K562 (cell line): Measurements from ENCODE around the gene DPH6. TPM values are rescaled to one million over a fixed set of nuclear protein-coding genes. Genes with fewer than 3 reads are reported as not detected.
"Not testable (repeated sequence)": the region's sequence is repeated elsewhere in the genome, so short reads cannot be mapped to it uniquely, and the experiment has no call there.

ENCODE experiments used
- ATAC-seq: fragments of 200-7000 bp; cut with Tn5 transposase; 3 replicates; pipeline ENCODE4 v1.9.1; 2020; ENCODE audit warnings: moderate library complexity
- BruUV-seq: library from RNA; stranded (reverse); fragments of 400-500 nt; replicated peaks from 2 replicates; lab custom pipeline; 2021; lab: Mats Ljungman, UMichigan
- CTCF ChIA-PET: fragments of 300-600 bp; formaldehyde crosslinking; extraction: SDS; loops from one replicate; lab custom pipeline; 2021; ENCODE audit warnings: low intra/inter-chr PET ratio; lab: Yijun Ruan, JAX
- POLR2A ChIA-PET: fragments of 300-600, 350-650 bp; sonication (Branson Sonifier 250); formaldehyde crosslinking; extraction: SDS; loops from one replicate; lab custom pipeline; 2021; ENCODE audit warnings: antibody characterized with exemption, inconsistent platforms; lab: Yijun Ruan, JAX
- DNase-seq, 4 experiments: peaks; one replicate each; pipeline versions ENCODE4 v3.0.0 to v3.0.0-alpha.2; 2011 to 2018; ENCODE audit warnings: low spot score in 3 of 4, mixed read lengths in 3 of 4; ENCODE audit errors: extremely low read depth in 1 of 4
- FAIRE-seq: peaks from 2 replicates; lab custom pipeline; 2011; peaks lifted over from hg19 to GRCh38; lab: Jason Lieb, UNC
- H2AFZ ChIP-seq: 2 replicates; pipeline ENCODE4 v1.6.0; 2011; ENCODE audit warnings: low read depth, low read length, control low read depth, inconsistent platforms
- H3K27ac ChIP-seq: fragments of 200-600 bp; 3 replicates; pipeline ENCODE4 v1.8.0; 2011; ENCODE audit warnings: low read depth, mild to moderate bottlenecking, control low read depth, inconsistent platforms, low read length, moderate library complexity, mixed read lengths; ENCODE audit errors: extremely low read depth
- H3K27me3 ChIP-seq, 2 experiments: fragments of 300-600 bp in 1 of 2; 2 replicates in 1 of 2; 3 replicates in 1 of 2; pipeline versions ENCODE4 v1.6.0 to v1.8.0; 2011; ENCODE audit warnings: inconsistent platforms in 2 of 2, low read length in 2 of 2, mild to moderate bottlenecking in 1 of 2, mixed read lengths in 1 of 2, moderate library complexity in 1 of 2; ENCODE audit not compliant: control insufficient read depth in 2 of 2, insufficient read depth in 2 of 2
- H3K36me3 ChIP-seq: fragments of 300-600 bp; 3 replicates; pipeline ENCODE4 v1.8.0; 2011; ENCODE audit warnings: mild to moderate bottlenecking, low read length, inconsistent platforms; ENCODE audit not compliant: control insufficient read depth, insufficient read depth
- H3K4me1 ChIP-seq, 2 experiments: fragments of 200-600 bp in 1 of 2; replicated peaks in 1 of 2; 2 replicates in 1 of 2; 3 replicates in 1 of 2; pipeline versions ENCODE4 v1.5.1 to v1.8.0; 2011; ENCODE audit warnings: inconsistent platforms in 2 of 2, low read length in 2 of 2, mild to moderate bottlenecking in 1 of 2, mixed read lengths in 1 of 2, moderate library complexity in 1 of 2; ENCODE audit not compliant: control insufficient read depth in 2 of 2, insufficient read depth in 2 of 2
- H3K4me2 ChIP-seq: 2 replicates; pipeline ENCODE4 v1.6.1; 2011; ENCODE audit warnings: low read length, control low read depth, inconsistent platforms, mixed read lengths; ENCODE audit not compliant: insufficient read depth
- H3K4me3 ChIP-seq: fragments of 200-600 bp; sonication (generic), shearing (Covaris generic); 2 replicates; pipeline ENCODE4 v1.5.1; 2016; ENCODE audit warnings: control low read depth, inconsistent platforms
- H3K79me2 ChIP-seq: fragments of 200-600 bp; 3 replicates; pipeline ENCODE4 v1.8.0; 2011; ENCODE audit warnings: low read length, inconsistent platforms; ENCODE audit not compliant: control insufficient read depth, insufficient read depth
- H3K9ac ChIP-seq, 2 experiments: 2 replicates each; pipeline versions ENCODE4 v1.6.0 to v1.6.1; 2011; ENCODE audit warnings: low read depth in 2 of 2, low read length in 2 of 2, control low read depth in 1 of 2, inconsistent platforms in 1 of 2, mild to moderate bottlenecking in 1 of 2, mixed read lengths in 1 of 2; ENCODE audit not compliant: insufficient read depth in 1 of 2
- H3K9me1 ChIP-seq: one replicate; pipeline ENCODE4 v1.6.0; 2011; ENCODE audit warnings: inconsistent platforms, mild to moderate bottlenecking, low read length, moderate library complexity; ENCODE audit not compliant: control insufficient read depth, insufficient read depth
- H3K9me3 ChIP-seq: replicated peaks from 2 replicates; pipeline ENCODE4 v1.5.1; 2011; ENCODE audit warnings: low read depth, low read length, inconsistent platforms; ENCODE audit not compliant: control insufficient read depth, insufficient read depth
- H4K20me1 ChIP-seq: replicated peaks from 2 replicates; pipeline ENCODE4 v1.6.1; 2011; ENCODE audit warnings: low read length, inconsistent platforms, mixed read lengths; ENCODE audit not compliant: control insufficient read depth, insufficient read depth
- FOXK2 ChIP-seq, 2 experiments: fragments of 450-650 bp; IDR thresholded peaks in 1 of 2; conservative IDR thresholded peaks in 1 of 2; 2 replicates each; pipeline ENCODE4 v1.6.1; 2016; ENCODE audit warnings: low read depth in 2 of 2, mild to moderate bottlenecking in 1 of 2
- MEF2A ChIP-seq: IDR thresholded peaks from 2 replicates; pipeline ENCODE4 v1.6.1; 2011; ENCODE audit warnings: low read depth, mild to moderate bottlenecking, low read length, moderate library complexity; ENCODE audit not compliant: control insufficient read depth
- TRIM25 ChIP-seq: fragments of 450-650 bp; IDR thresholded peaks from 2 replicates; pipeline ENCODE4 v1.7.0; 2016; ENCODE audit warnings: borderline replicate concordance
- ZBTB9 ChIP-seq: fragments of 450-650 bp; formaldehyde crosslinking; IDR thresholded peaks from 2 replicates; pipeline ENCODE4 v1.4.0; 2020; ENCODE audit warnings: mild to moderate bottlenecking, moderate library complexity
- ZNF431 ChIP-seq: sonication (generic); formaldehyde crosslinking; IDR thresholded peaks from 2 replicates; pipeline ENCODE4 v1.8.0; 2022; ENCODE audit warnings: mild to moderate bottlenecking, missing genetic modification reagents
- WGBS: fragments of 100-300 bp; shearing (Covaris generic); methylation state at CpG from one replicate; pipeline ENCODE4 v1.1.6; 2016; ENCODE audit warnings: low coverage, mixed read lengths; ENCODE audit not compliant: insufficient coverage; ENCODE audit errors: missing lambda C conversion rate; 5-methylcytosine and 5-hydroxymethylcytosine counted together
- in situ Hi-C: fragments of 300-500 bp; cut with MboI; formaldehyde crosslinking; loops from 4 replicates; pipeline ENCODE4 v1.15.0; 2018; ENCODE audit warnings: inconsistent platforms, mixed read lengths
- intact Hi-C: fragments of 100-400 bp; cut with micrococcal nuclease; formaldehyde crosslinking; loops from 2 replicates; pipeline ENCODE4 v1.14.2; 2022
- polyA plus RNA-seq, 8 experiments: library from polyadenylated mRNA; depleted of rRNA in 4 of 8; stranded (reverse) in 5 of 8; unstranded in 3 of 8; fragments of >200 nt; fragmentation: Nextera tagmentation in 2 of 8; fragmentation: Illumina TruSeq in 1 of 8; extraction: Ambion mirVana in 2 of 8; extraction: Trizol in 1 of 8; gene quantifications; 2 replicates each; pipeline versions ENCODE4 v1.2.1 to v1.2.3, GENCODE V29; 2011 to 2014; ENCODE audit warnings: inconsistent platforms in 1 of 8, missing spikeins in 1 of 8
- total RNA-seq, 7 experiments: library from RNA; depleted of rRNA in 6 of 7; stranded (reverse); fragments of >200 nt in 6 of 7; fragmentation: Illumina TruSeq in 2 of 7; extraction: Trizol in 2 of 7; gene quantifications; 2 replicates each; pipeline versions ENCODE4 v1.2.1 to v1.2.3, GENCODE V29; 2011 to 2021; ENCODE audit warnings: low replicate concordance in 1 of 7

DPH6 gene
- total and polyA plus RNA-seq, 9 of the 15 experiments (the other 6 are each of a cell fraction or from before 2014, with no cell fraction given), result 10.1 to 69.1 (median 18.8) TPM

- in situ Hi-C loops, POLR2A ChIA-PET, H3K79me2 ChIP-seq, BruUV-seq, H3K9me3 ChIP-seq, H2AFZ ChIP-seq, H3K27ac ChIP-seq, H3K36me3 ChIP-seq, H3K4me1 ChIP-seq, H3K4me2 ChIP-seq, CTCF ChIA-PET, intact Hi-C loops, H3K4me3 ChIP-seq, H4K20me1 ChIP-seq, H3K27me3 ChIP-seq, FAIRE-seq, H3K9ac ChIP-seq, H3K9me1 ChIP-seq, ATAC-seq, DNase-seq: not testable (repeated sequence)
- TF ChIP-seq ZNF431 (CRISPR knock-in tag), result peak; percentile 56; the same call in 1 of the 2 replicates
- 26% methylated on average over 4 of the region's 4 CpGs for WGBS
These were observed 217.1 kb downstream of the DPH6 start for GRCh38 chr15:35328836-35329235.

- intact Hi-C loops, result no loop called here
- Histone ChIP-seq H3K27ac (no peak overlapping the region), H3K4me2 (no peak overlapping the region), H3K9me3 (no peaks in the 10 kb centered on the region), H3K27me3 (no peaks in the 10 kb centered on the region), H3K9ac (no peak overlapping the region), H3K4me1 (no peaks in the 10 kb centered on the region), H3K79me2 (no peaks in the 10 kb centered on the region), H4K20me1 (no peaks in the 10 kb centered on the region), H3K4me3 (no peak overlapping the region), H3K9me1 (no peaks in the 10 kb centered on the region), H3K36me3 (no peaks in the 10 kb centered on the region), H2AFZ (no peak overlapping the region; the same call in 1 of the 2 replicates)
- 15% methylated on average over 2 of the region's 2 CpGs for WGBS
- in situ Hi-C loops, result no loop called here
- ATAC-seq (no peak), DNase-seq (no peak), FAIRE-seq (no peak)
- ChIA-PET POLR2A (interaction anchor here (0.8 kb wide), 1 partner anchor 14 kb away, joined by 3 read pairs; no protein-coding TSS in a partner anchor), CTCF (no interaction called here)
- TF ChIP-seq MEF2A (no peak), FOXK2 (conservative IDR thresholded peaks at IDR 0.05 in 1 of 2, IDR thresholded peaks at IDR 0.05 in 1 of 2; ENCODE audit: low read depth in 2 of 2) (no peak), TRIM25 (no peak), ZBTB9 (CRISPR knock-in tag) (no peak)
- no TSS peak for BruUV-seq
These were observed 218.2 kb downstream of the DPH6 start for GRCh38 chr15:35327789-35328188.
